Measurements from ENCODE around the gene NRG2.

The NRG2 gene

GRCh38 chr5:139804800-139805397 lies 238.2 kb downstream of the NRG2 start:
- Histone ChIP-seq H3K27me3 (ENCODE audit: insufficient read depth, low read length) (peaks cover 46% of the 10 kb centered on the region), H3K36me3 (ENCODE audit: insufficient read depth, low read depth, low read length) (no peaks in the 10 kb centered on the region), H3K4me1 (ENCODE audit: insufficient read depth, low read length) (no peaks in the 10 kb centered on the region), H3K4me3 (ENCODE audit: low read length) (no peak overlapping the region), H3K9me3 (ENCODE audit: insufficient read depth, low read depth, low read length) (no peaks in the 10 kb centered on the region), H3K9ac (ENCODE audit: low read depth, low read length) (no peak overlapping the region), H3K27ac (ENCODE audit: low read length) (no peak overlapping the region)

DNA sequence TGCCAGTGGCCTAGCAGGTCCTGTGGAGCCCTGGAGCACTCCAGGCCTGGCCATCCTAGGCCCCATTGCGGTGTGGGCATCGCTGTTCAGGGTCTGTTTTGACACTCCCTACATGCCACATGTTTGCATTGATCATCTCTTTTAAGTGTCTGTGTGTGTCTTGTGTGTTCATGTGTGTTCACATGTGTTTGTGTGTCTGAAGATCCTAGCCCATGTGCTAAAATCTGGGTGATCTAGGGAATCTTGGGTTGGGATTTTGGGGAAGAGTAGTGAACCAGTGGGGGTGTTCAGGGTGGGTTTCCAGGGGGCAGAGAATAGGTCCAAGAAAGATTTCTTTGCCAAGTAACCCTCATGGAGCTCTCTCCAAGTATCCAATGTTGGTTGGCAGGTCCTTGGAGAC lies 239.1 kb downstream of the NRG2 start:
- H3K27ac ChIP-seq (ENCODE audit: low read length), result no peak overlapping the region
- no peak overlapping the region for H3K4me3 ChIP-seq (ENCODE audit: low read length)
- peaks cover 55% of the 10 kb centered on the region for H3K27me3 ChIP-seq (ENCODE audit: insufficient read depth, low read length)
- no peaks in the 10 kb centered on the region for H3K36me3 ChIP-seq (ENCODE audit: insufficient read depth, low read depth, low read length)
- no peaks in the 10 kb centered on the region for H3K9me3 ChIP-seq (ENCODE audit: insufficient read depth, low read depth, low read length)
- no peak overlapping the region for H3K9ac ChIP-seq (ENCODE audit: low read depth, low read length)
- H3K4me1 ChIP-seq (ENCODE audit: insufficient read depth, low read length), result no peaks in the 10 kb centered on the region

DNA sequence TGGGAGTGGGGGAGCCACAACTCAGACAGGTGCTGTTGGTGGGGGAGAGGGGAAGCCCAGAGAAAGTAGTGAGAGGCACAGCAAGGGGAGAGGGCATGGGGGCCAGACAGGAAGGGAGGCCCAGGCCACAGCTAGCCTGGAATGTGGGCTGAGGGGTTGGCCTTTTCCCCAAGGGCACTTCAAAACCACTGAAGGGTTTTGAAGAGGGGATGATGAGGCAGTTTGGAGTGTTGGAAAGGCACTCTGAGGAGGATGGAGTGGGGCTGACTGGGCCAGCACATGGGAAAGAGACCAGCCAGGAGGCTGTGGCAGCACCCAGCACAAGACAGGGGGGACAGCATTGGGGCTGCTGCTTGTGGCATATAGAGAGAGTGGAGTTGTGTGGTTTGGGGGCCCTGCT lies 243.7 kb downstream of the NRG2 start:
- H3K27ac ChIP-seq (ENCODE audit: low read length), result no peak overlapping the region
- H3K4me3 ChIP-seq (ENCODE audit: low read length), result no peak overlapping the region
- H3K4me1 ChIP-seq (ENCODE audit: insufficient read depth, low read length), result peaks cover 3% of the 10 kb centered on the region; the same call in 1 of the 2 replicates
- no peak overlapping the region for H3K9ac ChIP-seq (ENCODE audit: low read depth, low read length)
- peaks cover 97% of the 10 kb centered on the region for H3K27me3 ChIP-seq (ENCODE audit: insufficient read depth, low read length)
- H3K36me3 ChIP-seq (ENCODE audit: insufficient read depth, low read depth, low read length), result no peaks in the 10 kb centered on the region
- H3K9me3 ChIP-seq (ENCODE audit: insufficient read depth, low read depth, low read length), result no peaks in the 10 kb centered on the region

DNA sequence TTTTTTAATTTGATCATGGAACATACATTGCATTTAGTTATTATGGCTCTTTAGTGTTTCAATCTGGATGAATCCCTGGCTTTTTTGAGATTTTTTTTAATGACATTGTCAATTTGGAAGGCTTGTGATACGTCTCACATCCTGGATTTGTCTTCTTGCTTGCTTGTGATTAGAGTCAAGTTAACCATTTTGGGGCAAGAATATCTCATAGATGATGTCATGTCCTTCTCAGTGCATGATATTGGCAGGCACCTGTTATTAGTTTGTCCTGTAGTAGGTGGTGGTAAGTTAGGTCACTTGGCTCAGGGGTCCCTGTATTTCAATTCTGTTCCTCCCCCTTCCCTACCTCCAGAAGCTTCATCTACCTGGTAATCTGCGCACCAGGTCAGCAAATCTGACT lies 244.2 kb downstream of the NRG2 start:
- peaks cover 3% of the 10 kb centered on the region; the same call in 1 of the 2 replicates for H3K4me1 ChIP-seq (ENCODE audit: insufficient read depth, low read length)
- no peaks in the 10 kb centered on the region for H3K36me3 ChIP-seq (ENCODE audit: insufficient read depth, low read depth, low read length)
- H3K9me3 ChIP-seq (ENCODE audit: insufficient read depth, low read depth, low read length), result no peaks in the 10 kb centered on the region
- peaks cover 97% of the 10 kb centered on the region for H3K27me3 ChIP-seq (ENCODE audit: insufficient read depth, low read length)
- H3K27ac ChIP-seq (ENCODE audit: low read length), result no peak overlapping the region
- no peak overlapping the region for H3K4me3 ChIP-seq (ENCODE audit: low read length)
- H3K9ac ChIP-seq (ENCODE audit: low read depth, low read length), result no peak overlapping the region

GRCh38 chr5:139797856-139798510 lies 245.1 kb downstream of the NRG2 start:
- H3K36me3 ChIP-seq (ENCODE audit: insufficient read depth, low read depth, low read length), result no peaks in the 10 kb centered on the region
- H3K9ac ChIP-seq (ENCODE audit: low read depth, low read length), result no peak overlapping the region
- H3K9me3 ChIP-seq (ENCODE audit: insufficient read depth, low read depth, low read length), result no peaks in the 10 kb centered on the region
- peaks cover 3% of the 10 kb centered on the region; the same call in 1 of the 2 replicates for H3K4me1 ChIP-seq (ENCODE audit: insufficient read depth, low read length)
- no peak overlapping the region for H3K4me3 ChIP-seq (ENCODE audit: low read length)
- peaks cover 98% of the 10 kb centered on the region for H3K27me3 ChIP-seq (ENCODE audit: insufficient read depth, low read length)
- H3K27ac ChIP-seq (ENCODE audit: low read length), result no peak overlapping the region

DNA sequence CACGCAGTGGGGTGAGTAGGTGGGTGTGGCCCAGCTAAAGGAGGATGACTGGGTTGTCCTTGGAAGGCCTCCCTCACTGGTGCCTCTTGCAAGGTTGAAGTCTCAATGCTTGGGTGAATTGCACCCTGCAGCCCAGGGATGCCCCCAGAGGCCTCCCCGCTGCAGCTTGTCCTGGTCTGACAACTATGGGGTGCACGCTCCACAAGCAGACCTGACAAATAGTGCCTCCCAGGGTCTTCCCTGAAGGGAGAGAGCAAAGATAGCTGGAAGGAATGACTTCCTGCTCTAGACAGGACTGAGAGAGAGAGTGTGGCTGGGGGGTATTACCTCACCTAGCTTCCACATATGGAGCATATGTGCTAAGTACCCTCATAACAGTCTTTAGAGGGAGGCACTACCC lies 245.8 kb downstream of the NRG2 start:
- H3K4me1 ChIP-seq (ENCODE audit: insufficient read depth, low read length), result peaks cover 3% of the 10 kb centered on the region; the same call in 1 of the 2 replicates
- no peak overlapping the region for H3K27ac ChIP-seq (ENCODE audit: low read length)
- peaks cover 98% of the 10 kb centered on the region for H3K27me3 ChIP-seq (ENCODE audit: insufficient read depth, low read length)
- no peaks in the 10 kb centered on the region for H3K36me3 ChIP-seq (ENCODE audit: insufficient read depth, low read depth, low read length)
- no peak overlapping the region for H3K4me3 ChIP-seq (ENCODE audit: low read length)
- H3K9ac ChIP-seq (ENCODE audit: low read depth, low read length), result no peak overlapping the region
- H3K9me3 ChIP-seq (ENCODE audit: insufficient read depth, low read depth, low read length), result no peaks in the 10 kb centered on the region
